NCI-H1105 (cell line): Measurements from ENCODE around the gene CUL4A.
A peak's percentile ranks its signal among the peaks of the same experiment; 100 is the strongest.
"Not testable (repeated sequence)": the region's sequence is repeated elsewhere in the genome, so short reads cannot be mapped to it uniquely, and the experiment has no call there.

Source experiments
- DNase-seq: peaks from one replicate; lab custom pipeline; 2025; lab: John Stamatoyannopoulos, UW

Gene CUL4A

GRCh38 chr13:113292021-113292862 lies 82.8 kb downstream of the CUL4A start:
- DNase-seq, result peak; percentile 21

GRCh38 chr13:113293686-113294085 lies 84.3 kb downstream of the CUL4A start:
- no peak for DNase-seq

DNA sequence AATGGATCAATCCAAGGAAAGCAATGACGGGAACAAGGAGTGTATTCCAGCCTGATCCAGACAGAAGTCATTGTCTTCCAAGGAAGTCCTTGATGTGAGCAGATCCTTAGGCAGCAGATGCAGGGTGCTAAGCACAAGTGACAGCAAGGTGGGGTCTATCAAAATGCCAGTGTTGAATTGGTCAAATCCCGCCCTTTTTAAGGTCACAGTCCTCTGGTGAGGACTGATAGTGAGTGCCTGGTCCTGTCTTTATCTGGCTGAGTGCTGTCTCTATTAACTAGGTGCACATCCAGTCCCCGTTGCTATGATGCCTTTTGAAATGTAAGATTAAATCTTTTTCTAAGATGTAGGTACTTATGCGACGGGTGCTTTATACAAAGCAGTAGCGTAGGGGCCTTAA lies 86.4 kb downstream of the CUL4A start:
- DNase-seq, result no peak

- DNase-seq, result peak; percentile 99
Observed at GRCh38 chr13:113296823-113297369, 87.5 kb downstream of the CUL4A start, which contains the start of gene LAMP1. Gene LAMP1 (plus strand): TSS chr13:113297239. CDS start chr13:113297435, 196 bp downstream.

- DNase-seq, result no peak
Observed at GRCh38 chr13:113297370-113298042, 88.1 kb downstream of the CUL4A start.

- DNase-seq, result no peak
Observed at GRCh38 chr13:113298043-113298945, 88.9 kb downstream of the CUL4A start.

DNA sequence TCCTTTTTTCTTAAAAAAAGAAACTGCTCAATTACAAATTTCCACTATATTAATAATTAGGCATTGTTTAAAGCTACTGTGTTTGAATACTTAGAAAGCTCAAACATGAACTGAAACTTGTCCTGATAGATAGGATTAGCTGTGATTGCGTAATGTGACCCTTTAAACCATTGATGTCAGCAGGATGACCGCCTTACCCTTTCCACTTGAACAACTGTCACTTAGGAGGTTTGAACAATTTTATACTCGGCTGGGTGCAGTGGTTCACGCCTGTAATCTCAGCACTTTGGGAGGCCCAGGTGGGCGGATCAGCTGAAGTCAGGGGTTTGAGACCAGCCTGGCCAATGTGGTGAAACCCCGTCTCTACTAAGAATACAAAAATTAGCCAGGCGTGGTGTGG lies 90.5 kb downstream of the CUL4A start:
- DNase-seq, result no peak

DNA sequence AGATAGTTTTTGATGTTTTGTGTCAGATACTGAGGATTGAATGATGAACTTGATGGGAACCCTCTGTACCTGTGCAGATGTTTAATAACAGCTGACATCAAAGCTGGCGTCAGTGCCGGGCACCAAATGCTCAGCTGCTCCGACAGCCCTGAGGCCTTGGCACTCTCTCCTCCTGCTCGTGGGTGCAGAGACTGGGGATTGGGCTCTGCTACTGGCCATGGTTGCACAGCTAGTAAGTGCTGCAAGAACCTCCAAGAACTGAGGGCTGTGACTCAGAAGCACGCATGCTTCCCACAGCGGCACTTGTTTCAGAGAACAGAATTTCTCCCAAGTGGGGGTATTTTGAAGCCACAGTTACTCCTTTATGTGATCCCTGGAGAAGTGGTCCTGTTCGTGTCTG lies 93.6 kb downstream of the CUL4A start:
- DNase-seq, result no peak

- DNase-seq, result no peak
Observed at GRCh38 chr13:113304121-113304520, 94.7 kb downstream of the CUL4A start.

DNA sequence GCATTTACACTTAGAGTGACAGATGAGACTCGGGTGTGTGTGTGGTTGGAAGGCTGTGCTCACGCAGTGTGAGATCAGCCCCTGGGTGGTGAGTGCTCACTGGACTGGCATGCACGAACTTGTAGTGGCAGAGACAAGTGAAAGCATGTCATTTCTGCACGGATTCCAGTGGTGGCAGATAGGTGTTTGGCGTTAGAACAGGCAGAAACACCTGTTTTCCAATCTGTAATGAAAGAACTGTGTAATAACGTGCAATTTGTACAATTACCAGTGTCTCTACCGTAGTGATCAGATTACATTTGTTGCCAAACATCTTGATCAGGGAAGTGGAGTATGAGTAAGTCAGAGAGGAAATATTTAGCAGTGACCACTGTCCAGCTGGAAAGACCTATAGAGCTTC lies 95.8 kb downstream of the CUL4A start:
- DNase-seq, result no peak

- no peak for DNase-seq
Observed at GRCh38 chr13:113307491-113307890, 98.1 kb downstream of the CUL4A start.

- no peak for DNase-seq
Observed at GRCh38 chr13:113309473-113309872, 100.1 kb downstream of the CUL4A start.

DNA sequence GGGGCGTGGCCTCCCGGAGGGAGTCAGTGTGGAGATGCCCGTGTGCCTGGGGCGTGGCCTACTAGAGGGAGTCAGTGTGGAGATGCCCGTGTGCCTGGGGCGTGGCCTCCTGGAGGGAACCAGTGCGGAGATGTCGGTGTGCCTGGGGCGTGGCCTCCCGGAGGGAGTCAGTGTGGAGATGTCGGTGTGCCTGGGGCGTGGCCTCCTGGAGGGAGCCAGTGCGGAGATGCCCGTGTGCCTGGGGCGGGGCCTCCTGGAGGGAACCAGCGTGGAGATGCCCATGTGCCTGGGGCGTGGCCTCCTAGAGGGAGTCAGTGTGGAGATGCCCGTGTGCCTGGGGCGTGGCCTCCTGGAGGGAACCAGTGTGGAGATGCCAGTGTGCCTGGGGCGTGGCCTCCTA lies 104.7 kb downstream of the CUL4A start:
- DNase-seq, result not testable (repeated sequence)

GRCh38 chr13:113314895-113315470 lies 105.6 kb downstream of the CUL4A start:
- DNase-seq, result not testable (repeated sequence)

- no peak for DNase-seq
Observed at GRCh38 chr13:113315992-113316391, 106.6 kb downstream of the CUL4A start.
